ENCODE measurements around the gene TIGD3. TPM values are rescaled to one million over a fixed set of nuclear protein-coding genes. Genes with fewer than 3 reads are reported as not detected.
A peak's percentile ranks its signal among the peaks of the same experiment; 100 is the strongest.

TIGD3 gene
- total and polyA plus RNA-seq, 2 donors (not counting 1 experiment from before 2014, with no cell fraction given) = 0.17 TPM; not detected in 1

- Histone ChIP-seq H3K4me1 (ENCODE audit: control insufficient read depth, extremely low read depth, insufficient read depth, low read length) (peaks cover 23% of the 10 kb centered on the region), H3K27me3 (ENCODE audit: control insufficient read depth, insufficient read depth, low read length) (no peaks in the 10 kb centered on the region), H3K4me2 (ENCODE audit: extremely low read depth, insufficient read depth, low read length) (peak overlapping the region; percentile 85), H4K20me1 (ENCODE audit: control insufficient read depth, extremely low read depth, insufficient read depth, low read length) (peaks cover 1% of the 10 kb centered on the region), H3K79me2 (ENCODE audit: control insufficient read depth, insufficient read depth, low read length) (peaks cover 72% of the 10 kb centered on the region), H3K36me3 (ENCODE audit: control insufficient read depth, insufficient read depth, low read length) (peaks cover 16% of the 10 kb centered on the region), H3K4me3 (replicated peaks in 1 of 4; ENCODE audit: control extremely low read depth in 1 of 4, insufficient read depth in 1 of 4, low read depth in 3 of 4, low read length in 4 of 4) (peak overlapping the region; percentile 54 to 97 (median 76)), H3K9me3 (ENCODE audit: control insufficient read depth, insufficient read depth, low read depth, low read length) (no peaks in the 10 kb centered on the region), H2AFZ (ENCODE audit: low read length) (no peak overlapping the region), H3K9ac (ENCODE audit: insufficient read depth, low read length) (peak overlapping the region; percentile 99), H3K27ac (ENCODE audit: insufficient read depth, low read length) (peak overlapping the region; percentile 99)
- TF ChIP-seq, protein P1, sequence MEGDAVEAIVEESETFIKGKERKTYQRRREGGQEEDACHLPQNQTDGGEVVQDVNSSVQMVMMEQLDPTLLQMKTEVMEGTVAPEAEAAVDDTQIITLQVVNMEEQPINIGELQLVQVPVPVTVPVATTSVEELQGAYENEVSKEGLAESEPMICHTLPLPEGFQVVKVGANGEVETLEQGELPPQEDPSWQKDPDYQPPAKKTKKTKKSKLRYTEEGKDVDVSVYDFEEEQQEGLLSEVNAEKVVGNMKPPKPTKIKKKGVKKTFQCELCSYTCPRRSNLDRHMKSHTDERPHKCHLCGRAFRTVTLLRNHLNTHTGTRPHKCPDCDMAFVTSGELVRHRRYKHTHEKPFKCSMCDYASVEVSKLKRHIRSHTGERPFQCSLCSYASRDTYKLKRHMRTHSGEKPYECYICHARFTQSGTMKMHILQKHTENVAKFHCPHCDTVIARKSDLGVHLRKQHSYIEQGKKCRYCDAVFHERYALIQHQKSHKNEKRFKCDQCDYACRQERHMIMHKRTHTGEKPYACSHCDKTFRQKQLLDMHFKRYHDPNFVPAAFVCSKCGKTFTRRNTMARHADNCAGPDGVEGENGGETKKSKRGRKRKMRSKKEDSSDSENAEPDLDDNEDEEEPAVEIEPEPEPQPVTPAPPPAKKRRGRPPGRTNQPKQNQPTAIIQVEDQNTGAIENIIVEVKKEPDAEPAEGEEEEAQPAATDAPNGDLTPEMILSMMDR (conservative IDR thresholded peaks at IDR 0.05 in 1 of 2, IDR thresholded peaks at IDR 0.05 in 1 of 2; ENCODE audit: low read depth in 1 of 2, low read length in 2 of 2) = no peak
- TF ChIP-seq EZH2 (IDR thresholded peaks at IDR 0.05; ENCODE audit: low read length, missing control alignments) = no peak
- peak; percentile 83 to 99 for DNase-seq (ENCODE audit: low read depth in 2 of 2)
These were observed 38.1 kb upstream of the TIGD3 start for GRCh38 chr11:65316227-65317024.

GRCh38 chr11:65317025-65317786 is 37.3 kb upstream of the TIGD3 start:
- Histone ChIP-seq H3K27me3 (ENCODE audit: control insufficient read depth, insufficient read depth, low read length) (no peaks in the 10 kb centered on the region), H3K4me2 (ENCODE audit: extremely low read depth, insufficient read depth, low read length) (peak overlapping the region; percentile 85), H3K79me2 (ENCODE audit: control insufficient read depth, insufficient read depth, low read length) (peaks cover 80% of the 10 kb centered on the region), H3K9ac (ENCODE audit: insufficient read depth, low read length) (peak overlapping the region; percentile 99), H3K36me3 (ENCODE audit: control insufficient read depth, insufficient read depth, low read length) (peaks cover 23% of the 10 kb centered on the region), H2AFZ (ENCODE audit: low read length) (no peak overlapping the region), H3K27ac (ENCODE audit: insufficient read depth, low read length) (peak overlapping the region; percentile 99), H3K4me1 (ENCODE audit: control insufficient read depth, extremely low read depth, insufficient read depth, low read length) (peaks cover 23% of the 10 kb centered on the region), H3K4me3 (replicated peaks in 1 of 4; ENCODE audit: control extremely low read depth in 1 of 4, insufficient read depth in 1 of 4, low read depth in 3 of 4, low read length in 4 of 4) (peak overlapping the region; percentile 54 to 97 (median 76)), H4K20me1 (ENCODE audit: control insufficient read depth, extremely low read depth, insufficient read depth, low read length) (peaks cover 1% of the 10 kb centered on the region), H3K9me3 (ENCODE audit: control insufficient read depth, insufficient read depth, low read depth, low read length) (no peaks in the 10 kb centered on the region)
- peak; percentile 74 to 90 for DNase-seq (ENCODE audit: low read depth in 2 of 2)
- TF ChIP-seq EZH2 (IDR thresholded peaks at IDR 0.05; ENCODE audit: low read length, missing control alignments) = no peak
- TF ChIP-seq, protein P1 (conservative IDR thresholded peaks at IDR 0.05 in 1 of 2, IDR thresholded peaks at IDR 0.05 in 1 of 2; ENCODE audit: low read depth in 1 of 2, low read length in 2 of 2) = no peak

- Histone ChIP-seq H3K9ac (ENCODE audit: insufficient read depth, low read length) (no peak overlapping the region), H3K4me2 (ENCODE audit: extremely low read depth, insufficient read depth, low read length) (no peak overlapping the region), H3K4me1 (ENCODE audit: control insufficient read depth, extremely low read depth, insufficient read depth, low read length) (peaks cover 23% of the 10 kb centered on the region), H3K36me3 (ENCODE audit: control insufficient read depth, insufficient read depth, low read length) (peaks cover 28% of the 10 kb centered on the region), H2AFZ (ENCODE audit: low read length) (no peak overlapping the region), H3K27me3 (ENCODE audit: control insufficient read depth, insufficient read depth, low read length) (no peaks in the 10 kb centered on the region), H3K9me3 (ENCODE audit: control insufficient read depth, insufficient read depth, low read depth, low read length) (no peaks in the 10 kb centered on the region), H3K79me2 (ENCODE audit: control insufficient read depth, insufficient read depth, low read length) (peaks cover 65% of the 10 kb centered on the region), H4K20me1 (ENCODE audit: control insufficient read depth, extremely low read depth, insufficient read depth, low read length) (peaks cover 1% of the 10 kb centered on the region), H3K27ac (ENCODE audit: insufficient read depth, low read length) (no peak overlapping the region), H3K4me3 (replicated peaks in 1 of 4; ENCODE audit: control extremely low read depth in 1 of 4, insufficient read depth in 1 of 4, low read depth in 3 of 4, low read length in 4 of 4) (no peak overlapping the region)
- no peak for DNase-seq (ENCODE audit: low read depth in 2 of 2)
- TF ChIP-seq, protein P1 (conservative IDR thresholded peaks at IDR 0.05 in 1 of 2, IDR thresholded peaks at IDR 0.05 in 1 of 2; ENCODE audit: low read depth in 1 of 2, low read length in 2 of 2) = no peak
- no peak for TF ChIP-seq EZH2 (IDR thresholded peaks at IDR 0.05; ENCODE audit: low read length, missing control alignments)
These were observed 34.0 kb upstream of the TIGD3 start for GRCh38 chr11:65320386-65321075.
